Natural killer cell (primary cell): ENCODE data around the gene DGCR8. TPM values are rescaled to one million over a fixed set of nuclear protein-coding genes. Genes with fewer than 3 reads are reported as not detected.

ENCODE experiments used
- ATAC-seq, 3 donors: fragments of 150-1000 bp in 2 of 3; fragments of 200-7000 bp in 1 of 3; cut with Tn5 transposase; 1 replicate in 1 of 3; 2 replicates in 2 of 3; pipeline ENCODE4 v1.10.0; 2021; ENCODE audit warnings: mild to moderate bottlenecking in 2 of 3, moderate library complexity in 2 of 3
- DNase-seq, 2 donors: peaks; one replicate each; pipeline versions ENCODE4 v3.0.0 to v3.0.0-alpha.2; 2013 to 2021; ENCODE audit warnings: mixed read lengths in 1 of 2
- H3K27ac ChIP-seq: one replicate; pipeline ENCODE4 v1.5.1; 2013; ENCODE audit warnings: mild to moderate bottlenecking, low read length
- H3K27me3 ChIP-seq: one replicate; pipeline ENCODE4 v1.6.1; 2013; ENCODE audit warnings: low read length; ENCODE audit not compliant: control insufficient read depth, insufficient read depth
- H3K36me3 ChIP-seq: one replicate; pipeline ENCODE4 v1.6.1; 2013; ENCODE audit warnings: low read length; ENCODE audit not compliant: control insufficient read depth, insufficient read depth
- H3K4me1 ChIP-seq: one replicate; pipeline ENCODE4 v1.6.1; 2013; ENCODE audit warnings: low read length; ENCODE audit not compliant: control insufficient read depth, insufficient read depth
- H3K4me3 ChIP-seq: one replicate; pipeline ENCODE4 v1.5.1; 2013; ENCODE audit warnings: low read length
- H3K9me3 ChIP-seq: one replicate; pipeline ENCODE4 v1.6.1; 2013; ENCODE audit warnings: low read length; ENCODE audit not compliant: control insufficient read depth, insufficient read depth
- H3K27ac Mint-ChIP-seq, 2 donors: one replicate each; pipeline ENCODE4 v1.8.0; 2022; ENCODE audit warnings: mild to moderate bottlenecking in 2 of 2, mixed read lengths in 2 of 2, moderate library complexity in 1 of 2
- H3K27me3 Mint-ChIP-seq, 2 donors: one replicate each; pipeline ENCODE4 v1.8.0; 2022; ENCODE audit warnings: low read depth in 2 of 2, mixed read lengths in 2 of 2
- H3K36me3 Mint-ChIP-seq: one replicate; pipeline ENCODE4 v1.8.0; 2022; ENCODE audit warnings: mixed read lengths
- H3K4me1 Mint-ChIP-seq, 2 donors: one replicate each; pipeline ENCODE4 v1.8.0; 2022; ENCODE audit warnings: mixed read lengths in 2 of 2
- H3K4me3 Mint-ChIP-seq: one replicate; pipeline ENCODE4 v1.8.0; 2022; ENCODE audit warnings: mild to moderate bottlenecking, moderate library complexity, mixed read lengths
- H3K9me3 Mint-ChIP-seq, 2 donors: one replicate each; pipeline ENCODE4 v1.8.0; 2022; ENCODE audit warnings: mixed read lengths in 2 of 2
- CTCF ChIP-seq: fragments of 200-600 bp; IDR thresholded peaks from one replicate; pipeline ENCODE4 v1.8.0; 2022; ENCODE audit warnings: antibody characterized with exemption
- WGBS: methylation state at CpG from one replicate; pipeline ENCODE4 v1.1.7; 2013; ENCODE audit warnings: missing lambda C conversion rate; ENCODE audit not compliant: insufficient coverage; 5-methylcytosine and 5-hydroxymethylcytosine counted together
- intact Hi-C: fragments of 100-400 bp; cut with micrococcal nuclease; formaldehyde crosslinking; loops from one replicate; pipeline ENCODE4 v1.14.2; 2022
- total RNA-seq, 4 donors: library from RNA; stranded (reverse); fragments of 120-200 nt in 1 of 4; gene quantifications; one replicate each; pipeline versions ENCODE4 v1.2.3 to v1.2.4, GENCODE V29; 2013 to 2022

DGCR8 gene
- total RNA-seq, 3 donors from 2014 or later (not counting 1 experiment from before 2014, with no cell fraction given) = 45.3 to 64.7 (median 64.0) TPM

- Mint-ChIP-seq H3K27me3 (no peaks in the 10 kb centered on the region), H3K4me1 (peaks cover 4 to 32% of the 10 kb centered on the region in 2 donors), H3K9me3 (no peaks in the 10 kb centered on the region), H3K27ac (no peak overlapping the region), H3K36me3 (no peaks in the 10 kb centered on the region), H3K4me3 (peak overlapping the region; percentile 74)
- Histone ChIP-seq H3K36me3 (no peaks in the 10 kb centered on the region), H3K9me3 (no peaks in the 10 kb centered on the region), H3K4me3 (peak overlapping the region; percentile 50), H3K27me3 (no peaks in the 10 kb centered on the region), H3K4me1 (peaks cover 50% of the 10 kb centered on the region), H3K27ac (no peak overlapping the region)
- 84% methylated on average over 16 of the region's 16 CpGs for WGBS
- no peak for TF ChIP-seq CTCF
- intact Hi-C loops = no loop called here
- DNase-seq (no peak), ATAC-seq (no peak)
Measured at GRCh38 chr22:20132686-20133246, 52.7 kb downstream of the DGCR8 start.

GRCh38 chr22:20133930-20134549 lies 54.0 kb downstream of the DGCR8 start:
- WGBS = 89% methylated on average over 12 of the region's 12 CpGs
- Histone ChIP-seq H3K36me3 (no peaks in the 10 kb centered on the region), H3K27ac (no peak overlapping the region), H3K4me3 (no peak overlapping the region), H3K4me1 (peaks cover 57% of the 10 kb centered on the region), H3K27me3 (no peaks in the 10 kb centered on the region), H3K9me3 (no peaks in the 10 kb centered on the region)
- H3K27ac Mint-ChIP-seq = no peak overlapping the region
- intact Hi-C loops = no loop called here
- no peaks in the 10 kb centered on the region for H3K27me3 Mint-ChIP-seq
- TF ChIP-seq CTCF = no peak
- H3K4me1 Mint-ChIP-seq = peaks cover 6 to 42% of the 10 kb centered on the region in 2 donors
- H3K4me3 Mint-ChIP-seq = peak overlapping the region; percentile 50
- no peaks in the 10 kb centered on the region for H3K9me3 Mint-ChIP-seq
- no peaks in the 10 kb centered on the region for H3K36me3 Mint-ChIP-seq
- ATAC-seq (no peak), DNase-seq (no peak)

- intact Hi-C loops = no loop called here
- no peak overlapping the region for H3K27ac Mint-ChIP-seq
- H3K4me3 ChIP-seq = no peak overlapping the region
- no peaks in the 10 kb centered on the region for H3K9me3 Mint-ChIP-seq
- DNase-seq = no peak
- H3K36me3 Mint-ChIP-seq = no peaks in the 10 kb centered on the region
- H3K4me1 ChIP-seq = peaks cover 56% of the 10 kb centered on the region
- H3K9me3 ChIP-seq = no peaks in the 10 kb centered on the region
- no peaks in the 10 kb centered on the region for H3K27me3 ChIP-seq
- no peak overlapping the region for H3K27ac ChIP-seq
- 87% methylated on average over 4 of the region's 4 CpGs for WGBS
- H3K4me3 Mint-ChIP-seq = no peak overlapping the region
- H3K27me3 Mint-ChIP-seq = no peaks in the 10 kb centered on the region
- ATAC-seq = no peak
- peaks cover 6 to 49% of the 10 kb centered on the region in 2 donors for H3K4me1 Mint-ChIP-seq
- H3K36me3 ChIP-seq = peaks cover 6% of the 10 kb centered on the region
- no peak for TF ChIP-seq CTCF
Measured at GRCh38 chr22:20135265-20135664, 55.2 kb downstream of the DGCR8 start.
